ENCODE results near the gene NXPH1. TPM values are rescaled to one million over a fixed set of nuclear protein-coding genes. Genes with fewer than 3 reads are reported as not detected.

The NXPH1 gene
- polyA plus RNA-seq, 1 of the 3 experiments (the other 2 are of a cell fraction) = not detected

DNA sequence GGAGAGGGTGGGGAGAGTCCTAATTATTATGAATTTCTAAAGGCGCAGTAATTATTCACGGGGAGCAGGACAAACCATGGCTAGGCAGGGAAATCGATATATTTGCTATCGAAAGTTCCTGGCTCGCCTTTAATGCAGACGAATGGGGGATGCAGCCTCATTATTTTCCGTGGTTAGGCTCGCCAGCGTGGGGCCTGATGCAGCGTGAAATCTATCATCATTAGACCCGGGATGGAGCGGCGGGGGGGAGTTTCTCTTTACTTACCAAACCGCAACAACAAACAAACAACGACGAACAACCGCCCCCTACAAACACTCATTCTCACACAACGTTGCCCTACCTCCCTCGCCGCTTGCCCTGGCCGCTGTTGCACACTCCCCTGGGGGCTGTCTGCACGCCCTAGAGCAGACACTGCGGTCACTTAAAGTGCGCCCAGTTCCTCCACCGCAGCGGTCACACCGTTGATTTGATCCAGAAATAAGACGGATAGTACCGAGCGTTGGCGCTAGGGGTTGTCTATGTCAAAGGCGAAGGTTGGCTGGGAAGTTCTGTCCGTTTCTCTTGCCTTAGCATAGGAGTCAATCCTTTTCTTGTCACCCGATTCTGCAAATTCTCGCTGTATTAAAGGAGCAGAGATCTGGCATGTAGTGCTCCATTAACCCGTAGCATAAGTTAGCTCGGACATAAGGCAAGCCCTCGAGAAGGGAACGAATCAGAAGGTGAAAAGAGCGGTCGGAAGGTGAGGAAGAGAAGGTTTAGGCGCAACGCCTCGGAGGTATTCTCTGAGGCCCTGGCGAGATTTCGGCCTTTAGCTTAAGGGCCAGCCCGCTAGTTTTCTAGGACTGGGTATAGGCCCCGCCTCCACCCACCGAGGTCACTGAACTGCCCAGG, 10.4 kb downstream of the NXPH1 start (continued):
- TF ChIP-seq, protein P1, sequence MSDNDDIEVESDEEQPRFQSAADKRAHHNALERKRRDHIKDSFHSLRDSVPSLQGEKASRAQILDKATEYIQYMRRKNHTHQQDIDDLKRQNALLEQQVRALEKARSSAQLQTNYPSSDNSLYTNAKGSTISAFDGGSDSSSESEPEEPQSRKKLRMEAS (IDR thresholded peaks at IDR 0.05; ENCODE audit: low read depth) = no peak

DNA sequence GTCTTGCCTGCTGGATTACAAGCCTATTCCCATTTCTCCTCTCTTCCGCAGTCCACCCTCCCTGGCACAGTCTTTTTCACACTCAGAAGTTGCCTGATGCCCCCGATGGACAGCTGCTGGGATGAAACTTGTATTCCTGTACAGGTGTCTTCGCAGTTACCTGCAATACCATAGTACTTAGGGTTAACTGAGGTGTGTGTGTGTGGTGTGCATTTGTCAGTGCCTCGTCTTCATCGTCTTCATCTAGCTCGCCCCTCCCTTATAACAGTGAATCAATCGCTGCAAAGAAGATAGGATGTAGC, 11.0 kb downstream of the NXPH1 start:
- Histone ChIP-seq H2AFZ (ENCODE audit: low read depth) (no peak overlapping the region), H3K27ac (ENCODE audit: low read depth in 2 of 2, low read length in 1 of 2) (no peak overlapping the region), H4K20me1 (ENCODE audit: insufficient read depth) (no peaks in the 10 kb centered on the region), H3K27me3 (ENCODE audit: insufficient read depth) (no peaks in the 10 kb centered on the region), H3K79me2 (ENCODE audit: insufficient read depth) (no peaks in the 10 kb centered on the region), H3K9ac (no peak overlapping the region), H3K36me3 (replicated peaks in 1 of 2; ENCODE audit: control insufficient read depth in 1 of 2, insufficient read depth in 2 of 2, low read length in 1 of 2) (no peaks in the 10 kb centered on the region), H3K4me3 (ENCODE audit: low read depth in 2 of 2, low read length in 1 of 2) (no peak overlapping the region), H3K4me1 (ENCODE audit: control insufficient read depth in 1 of 2, insufficient read depth in 2 of 2, low read depth in 1 of 2, low read length in 1 of 2) (no peaks in the 10 kb centered on the region; a peak in 1 of 4 replicates), H3K9me2 (no peaks in the 10 kb centered on the region), H3K9me3 (peaks cover 3% of the 10 kb centered on the region; the same call in 1 of the 2 replicates), H3F3A (replicated peaks; ENCODE audit: insufficient read depth) (no peaks in the 10 kb centered on the region), H3K4me2 (no peak overlapping the region)
- ChIA-PET POLR2A (no interaction called here), CTCF (interaction anchor here (0.9 to 2.5 kb wide), 11 partner anchors 8 to 274 kb away, joined by 3 to 9 read pairs (median 4); partner anchors contain the start of gene NXPH1)
- TF ChIP-seq EZH2phosphoT487 (IDR thresholded peaks at IDR 0.05; ENCODE audit: borderline replicate concordance, low read depth) = no peak
- TF ChIP-seq GATA2 (CRISPR knock-in tag; IDR thresholded peaks at IDR 0.05) = no peak
- TF ChIP-seq TCF12 (IDR thresholded peaks at IDR 0.05) = no peak
- no peak for TF ChIP-seq NFIC (IDR thresholded peaks at IDR 0.05; ENCODE audit: borderline replicate concordance)
- TF ChIP-seq JUND (IDR thresholded peaks at IDR 0.05) = no peak
- no peak for TF ChIP-seq EP300 (IDR thresholded peaks at IDR 0.05; ENCODE audit: borderline replicate concordance in 1 of 2, low read depth in 1 of 2, low read length in 1 of 2)
- no peak for TF ChIP-seq TEAD4 (IDR thresholded peaks at IDR 0.05; ENCODE audit: borderline replicate concordance, insufficient read depth)
- no peak for TF ChIP-seq ELF1 (IDR thresholded peaks at IDR 0.05)
- TF ChIP-seq FOXJ3 (CRISPR knock-in tag; IDR thresholded peaks at IDR 0.05) = no peak
- no peak for TF ChIP-seq RCOR1 (IDR thresholded peaks at IDR 0.05; ENCODE audit: low read length)
- TF ChIP-seq GABPA (IDR thresholded peaks at IDR 0.05; ENCODE audit: low read depth) = no peak
- TF ChIP-seq, protein P2, sequence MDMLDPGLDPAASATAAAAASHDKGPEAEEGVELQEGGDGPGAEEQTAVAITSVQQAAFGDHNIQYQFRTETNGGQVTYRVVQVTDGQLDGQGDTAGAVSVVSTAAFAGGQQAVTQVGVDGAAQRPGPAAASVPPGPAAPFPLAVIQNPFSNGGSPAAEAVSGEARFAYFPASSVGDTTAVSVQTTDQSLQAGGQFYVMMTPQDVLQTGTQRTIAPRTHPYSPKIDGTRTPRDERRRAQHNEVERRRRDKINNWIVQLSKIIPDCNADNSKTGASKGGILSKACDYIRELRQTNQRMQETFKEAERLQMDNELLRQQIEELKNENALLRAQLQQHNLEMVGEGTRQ (IDR thresholded peaks at IDR 0.05; ENCODE audit: borderline replicate concordance, low read depth, low read length) = no peak
- TF ChIP-seq SMC3 (IDR thresholded peaks at IDR 0.05; ENCODE audit: low read depth, low read length) = no peak
- TF ChIP-seq, protein P3, sequence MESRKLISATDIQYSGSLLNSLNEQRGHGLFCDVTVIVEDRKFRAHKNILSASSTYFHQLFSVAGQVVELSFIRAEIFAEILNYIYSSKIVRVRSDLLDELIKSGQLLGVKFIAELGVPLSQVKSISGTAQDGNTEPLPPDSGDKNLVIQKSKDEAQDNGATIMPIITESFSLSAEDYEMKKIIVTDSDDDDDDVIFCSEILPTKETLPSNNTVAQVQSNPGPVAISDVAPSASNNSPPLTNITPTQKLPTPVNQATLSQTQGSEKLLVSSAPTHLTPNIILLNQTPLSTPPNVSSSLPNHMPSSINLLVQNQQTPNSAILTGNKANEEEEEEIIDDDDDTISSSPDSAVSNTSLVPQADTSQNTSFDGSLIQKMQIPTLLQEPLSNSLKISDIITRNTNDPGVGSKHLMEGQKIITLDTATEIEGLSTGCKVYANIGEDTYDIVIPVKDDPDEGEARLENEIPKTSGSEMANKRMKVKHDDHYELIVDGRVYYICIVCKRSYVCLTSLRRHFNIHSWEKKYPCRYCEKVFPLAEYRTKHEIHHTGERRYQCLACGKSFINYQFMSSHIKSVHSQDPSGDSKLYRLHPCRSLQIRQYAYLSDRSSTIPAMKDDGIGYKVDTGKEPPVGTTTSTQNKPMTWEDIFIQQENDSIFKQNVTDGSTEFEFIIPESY (IDR thresholded peaks at IDR 0.05; ENCODE audit: borderline replicate concordance, low read depth) = no peak
- TF ChIP-seq, protein P4, sequence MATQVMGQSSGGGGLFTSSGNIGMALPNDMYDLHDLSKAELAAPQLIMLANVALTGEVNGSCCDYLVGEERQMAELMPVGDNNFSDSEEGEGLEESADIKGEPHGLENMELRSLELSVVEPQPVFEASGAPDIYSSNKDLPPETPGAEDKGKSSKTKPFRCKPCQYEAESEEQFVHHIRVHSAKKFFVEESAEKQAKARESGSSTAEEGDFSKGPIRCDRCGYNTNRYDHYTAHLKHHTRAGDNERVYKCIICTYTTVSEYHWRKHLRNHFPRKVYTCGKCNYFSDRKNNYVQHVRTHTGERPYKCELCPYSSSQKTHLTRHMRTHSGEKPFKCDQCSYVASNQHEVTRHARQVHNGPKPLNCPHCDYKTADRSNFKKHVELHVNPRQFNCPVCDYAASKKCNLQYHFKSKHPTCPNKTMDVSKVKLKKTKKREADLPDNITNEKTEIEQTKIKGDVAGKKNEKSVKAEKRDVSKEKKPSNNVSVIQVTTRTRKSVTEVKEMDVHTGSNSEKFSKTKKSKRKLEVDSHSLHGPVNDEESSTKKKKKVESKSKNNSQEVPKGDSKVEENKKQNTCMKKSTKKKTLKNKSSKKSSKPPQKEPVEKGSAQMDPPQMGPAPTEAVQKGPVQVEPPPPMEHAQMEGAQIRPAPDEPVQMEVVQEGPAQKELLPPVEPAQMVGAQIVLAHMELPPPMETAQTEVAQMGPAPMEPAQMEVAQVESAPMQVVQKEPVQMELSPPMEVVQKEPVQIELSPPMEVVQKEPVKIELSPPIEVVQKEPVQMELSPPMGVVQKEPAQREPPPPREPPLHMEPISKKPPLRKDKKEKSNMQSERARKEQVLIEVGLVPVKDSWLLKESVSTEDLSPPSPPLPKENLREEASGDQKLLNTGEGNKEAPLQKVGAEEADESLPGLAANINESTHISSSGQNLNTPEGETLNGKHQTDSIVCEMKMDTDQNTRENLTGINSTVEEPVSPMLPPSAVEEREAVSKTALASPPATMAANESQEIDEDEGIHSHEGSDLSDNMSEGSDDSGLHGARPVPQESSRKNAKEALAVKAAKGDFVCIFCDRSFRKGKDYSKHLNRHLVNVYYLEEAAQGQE (IDR thresholded peaks at IDR 0.05; ENCODE audit: low read depth, low read length) = no peak
- no peak for TF ChIP-seq RXRA (IDR thresholded peaks at IDR 0.05; ENCODE audit: borderline replicate concordance, low read depth)
- TF ChIP-seq RAD21 (IDR thresholded peaks at IDR 0.05; ENCODE audit: low read length) = no peak
- no peak for TF ChIP-seq CHD2 (IDR thresholded peaks at IDR 0.05; ENCODE audit: low read length, partially characterized antibody)
- no peak for DNase-seq
- WGBS (ENCODE audit: low lambda C conversion rate) = 51% methylated on average over 7 of the region's 7 CpGs

Data from SK-N-SH (cell line).